ENCODE results near the gene TMEM161A.
"Not testable (repeated sequence)": the region's sequence is repeated elsewhere in the genome, so short reads cannot be mapped to it uniquely, and the experiment has no call there.

The TMEM161A gene

DNA sequence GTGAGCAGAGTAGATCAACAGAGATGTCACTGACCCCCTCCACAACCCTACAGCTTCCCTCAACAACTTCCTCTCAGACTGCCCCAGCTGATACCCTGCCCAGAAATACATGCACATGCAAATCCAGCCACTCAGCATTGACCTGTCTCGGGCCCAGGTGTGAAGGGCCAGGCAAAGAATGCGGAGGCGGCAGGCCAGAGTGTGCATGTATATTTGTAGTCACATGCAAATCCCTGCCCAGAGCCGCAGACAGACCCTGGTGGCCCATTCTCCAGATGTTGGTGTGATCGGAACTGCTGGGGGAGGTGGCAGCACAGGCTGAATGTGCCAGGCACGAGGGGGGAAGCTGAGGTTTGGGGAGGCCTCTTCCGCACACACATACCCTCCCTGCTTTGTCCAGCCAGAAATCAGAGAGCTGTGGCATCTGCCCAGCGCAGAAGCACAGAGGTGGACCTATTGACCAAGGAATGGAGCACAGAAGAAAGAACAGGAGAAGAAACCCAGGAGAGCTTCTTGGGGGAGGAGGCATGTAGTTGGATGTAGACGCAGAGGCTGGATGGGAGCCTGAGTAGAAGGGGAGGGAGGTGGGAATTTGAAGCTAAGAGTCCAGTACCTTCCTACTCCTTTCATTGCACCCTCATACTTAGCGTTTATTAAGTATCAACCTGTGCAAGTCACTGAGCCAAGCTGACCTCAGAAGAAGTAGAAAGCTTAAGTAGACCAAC lies 17.4 kb upstream of the TMEM161A start:
- DNase-seq (ENCODE audit: low read depth), result no peak

- no peak for DNase-seq (ENCODE audit: low read depth)
Measured at GRCh38 chr19:19154768-19155494, 16.7 kb upstream of the TMEM161A start.

- no peak for DNase-seq (ENCODE audit: low read depth)
Measured at GRCh38 chr19:19152668-19153384, 14.5 kb upstream of the TMEM161A start.

DNA sequence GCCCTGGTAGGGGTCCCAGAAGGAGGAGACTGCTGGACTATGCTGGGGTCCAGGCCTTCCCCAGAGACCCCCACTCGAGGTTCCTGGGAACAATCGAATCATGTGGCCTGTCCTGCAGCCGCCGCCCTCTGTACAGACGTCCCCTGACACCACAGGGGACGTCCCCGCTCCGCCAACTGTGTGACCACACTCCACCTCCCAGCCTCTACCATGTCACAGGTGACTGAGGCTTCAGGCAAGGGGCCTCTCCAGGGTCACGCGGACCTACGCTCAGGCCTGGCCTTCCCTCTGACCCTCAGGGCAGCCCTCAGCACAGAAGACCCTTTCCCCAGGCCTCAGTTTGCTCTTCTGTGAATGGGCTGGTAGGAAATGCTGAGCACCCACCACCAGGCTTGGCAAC lies 13.1 kb upstream of the TMEM161A start:
- no peak for DNase-seq (ENCODE audit: low read depth)

GRCh38 chr19:19149435-19149834 lies 11.2 kb upstream of the TMEM161A start:
- DNase-seq (ENCODE audit: low read depth), result no peak

DNA sequence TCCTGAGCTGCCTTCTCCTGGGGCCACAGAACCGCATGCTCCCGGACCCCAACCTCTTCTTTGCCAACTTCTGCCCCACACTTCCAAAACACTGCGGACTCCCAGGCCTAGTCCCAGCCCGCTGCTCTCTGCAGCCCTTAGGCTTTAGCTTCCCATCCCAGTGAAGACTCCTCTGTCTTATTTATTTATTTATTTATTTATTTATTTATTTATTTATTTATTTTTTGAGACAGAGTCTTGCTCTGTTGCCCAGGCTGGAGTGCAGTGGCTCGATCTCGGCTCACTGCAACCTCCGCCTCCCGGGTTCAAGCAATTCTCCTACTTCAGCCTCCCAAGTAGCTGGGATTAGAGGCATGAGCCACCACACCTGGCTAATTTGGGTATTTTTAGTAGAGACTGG lies 10.2 kb upstream of the TMEM161A start:
- DNase-seq (ENCODE audit: low read depth), result not testable (repeated sequence)

DNA sequence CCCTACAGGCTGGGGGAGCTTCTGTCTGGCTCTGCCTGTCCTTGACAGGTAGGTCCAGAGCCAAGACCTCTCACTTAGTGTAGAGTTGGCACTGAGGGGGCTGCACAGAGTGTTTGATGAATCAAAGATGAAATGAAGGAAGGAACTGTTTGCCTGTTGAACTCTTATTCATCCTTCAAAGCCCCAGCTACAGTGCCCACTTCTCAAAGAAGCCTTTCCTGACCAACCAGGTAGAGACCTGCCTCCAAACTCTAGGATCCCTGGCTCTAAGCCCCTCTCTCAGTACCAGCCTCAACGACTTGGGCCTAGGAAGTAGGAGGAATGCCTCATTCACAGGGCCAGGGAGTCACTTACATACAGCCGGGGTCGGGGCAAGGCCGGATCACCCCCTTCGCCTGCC lies 9.1 kb upstream of the TMEM161A start:
- no peak for DNase-seq (ENCODE audit: low read depth)

GRCh38 chr19:19146865-19147264 lies 8.6 kb upstream of the TMEM161A start:
- no peak for DNase-seq (ENCODE audit: low read depth)

GRCh38 chr19:19145684-19146608 lies 7.7 kb upstream of the TMEM161A start:
- peak; percentile 78 for DNase-seq (ENCODE audit: low read depth)

GRCh38 chr19:19145281-19145680 lies 7.0 kb upstream of the TMEM161A start:
- DNase-seq (ENCODE audit: low read depth), result no peak

DNA sequence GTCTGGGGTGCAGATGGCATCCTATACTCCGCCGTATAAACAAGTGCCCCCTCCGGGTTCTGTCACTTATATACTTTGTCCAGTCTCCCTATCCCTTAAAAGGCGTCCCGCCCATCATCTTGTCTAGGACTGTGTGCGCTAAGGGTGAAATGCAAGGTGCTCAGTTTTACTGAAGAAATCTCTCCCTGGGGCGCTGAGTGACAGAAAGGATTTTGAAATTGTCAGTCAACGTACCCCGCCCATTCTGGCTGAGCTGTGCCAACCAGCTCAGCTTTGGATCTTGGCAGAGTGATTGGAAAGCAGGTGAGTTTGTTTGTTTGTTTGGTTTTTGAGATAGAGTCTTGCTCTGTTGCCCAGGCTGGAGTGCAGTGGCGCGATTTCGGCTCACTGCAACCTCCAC lies 4.1 kb upstream of the TMEM161A start:
- DNase-seq (ENCODE audit: low read depth), result no peak

DNA sequence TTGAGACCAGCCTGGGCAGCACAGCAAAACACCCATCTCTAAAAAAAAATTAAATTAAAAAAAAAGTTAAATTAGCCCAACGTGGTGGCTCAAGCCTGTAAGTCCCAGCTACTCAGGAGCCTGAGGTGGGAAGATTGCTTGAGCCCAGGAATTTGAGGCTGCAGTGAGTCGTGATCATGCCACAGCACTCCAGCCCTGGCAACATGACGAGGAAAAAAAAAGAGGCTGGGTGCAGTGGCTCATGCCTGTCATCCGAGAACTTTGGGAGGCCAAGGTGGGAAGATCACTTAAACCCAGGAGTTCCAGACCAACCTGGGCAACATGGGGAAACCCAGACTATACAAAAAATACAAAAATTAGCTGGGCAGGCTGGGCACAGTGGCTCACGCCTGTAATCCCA lies 2.2 kb upstream of the TMEM161A start:
- DNase-seq (ENCODE audit: low read depth), result no peak

- no peak for DNase-seq (ENCODE audit: low read depth)
Measured at GRCh38 chr19:19139876-19140229, 1.6 kb upstream of the TMEM161A start.

DNA sequence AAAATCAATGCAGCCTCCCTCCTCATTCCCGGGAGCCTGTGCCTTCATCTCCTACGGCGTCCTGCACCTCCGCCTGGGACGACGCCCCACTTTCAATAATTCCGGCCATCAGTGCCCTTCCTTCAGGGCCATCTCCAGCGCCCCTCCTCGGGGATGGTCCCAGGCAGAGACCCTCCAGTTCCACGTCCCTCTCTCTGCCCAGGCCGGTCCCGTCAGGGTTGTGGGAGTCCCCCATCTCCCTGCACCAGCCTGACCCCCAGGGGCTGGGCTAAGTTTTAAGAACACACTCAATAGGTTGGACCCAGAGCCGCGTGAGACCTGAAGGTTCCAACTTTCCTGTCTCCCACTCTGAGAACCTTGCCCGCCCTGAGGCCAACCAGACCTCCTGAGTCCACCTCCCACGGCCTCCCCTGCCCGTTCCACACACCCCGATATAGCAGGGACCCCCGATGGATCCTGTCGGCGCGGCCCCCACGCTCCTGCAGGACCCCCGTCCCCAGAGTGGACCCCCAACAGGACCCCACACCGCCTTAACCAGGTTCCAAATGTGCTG lies 646 bp downstream of the TMEM161A start:
- no peak for DNase-seq (ENCODE audit: low read depth)

DNA sequence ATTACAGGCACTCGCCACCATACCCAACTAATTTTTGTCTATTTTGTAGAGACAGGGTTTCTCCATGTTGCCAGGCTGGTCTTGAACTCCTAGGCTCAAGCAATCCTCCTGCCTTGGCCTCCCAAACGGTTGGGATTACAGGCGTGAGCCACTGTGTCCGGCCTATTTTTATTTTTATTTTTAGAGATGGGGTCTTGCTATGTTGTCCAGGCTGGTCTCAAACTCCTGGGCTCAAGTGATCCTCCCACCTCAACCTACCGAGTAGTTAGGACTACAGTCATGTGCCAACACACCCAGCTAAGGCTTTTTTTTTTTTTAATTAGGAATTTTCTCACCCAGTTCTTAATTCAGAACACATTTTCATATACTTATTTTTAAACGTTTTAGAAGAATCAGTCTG lies 2.6 kb downstream of the TMEM161A start:
- DNase-seq (ENCODE audit: low read depth), result not testable (repeated sequence)

- DNase-seq (ENCODE audit: low read depth), result no peak
Measured at GRCh38 chr19:19134687-19135158, 3.6 kb downstream of the TMEM161A start.

DNA sequence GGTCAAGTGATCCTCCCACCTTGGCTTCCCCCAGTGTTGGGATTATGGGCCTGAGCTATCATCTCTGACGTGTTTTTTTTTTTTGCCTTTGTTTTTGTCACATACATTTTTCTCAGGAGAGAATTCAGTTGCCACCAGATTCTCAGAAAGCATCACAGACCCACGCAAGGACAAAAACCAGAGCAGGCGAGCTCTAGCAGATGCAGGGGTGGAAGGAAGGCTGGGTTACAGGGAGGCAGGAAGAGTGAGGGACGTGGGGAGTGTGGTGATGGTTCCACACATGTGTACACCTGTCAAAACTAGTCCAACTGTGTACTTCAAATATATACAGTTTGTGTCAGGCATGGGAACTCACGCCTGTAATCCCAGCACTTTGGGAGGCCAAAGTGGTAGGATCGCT lies 4.3 kb downstream of the TMEM161A start:
- no peak for DNase-seq (ENCODE audit: low read depth)

- DNase-seq (ENCODE audit: low read depth), result no peak
Measured at GRCh38 chr19:19132912-19133311, 5.4 kb downstream of the TMEM161A start.

GRCh38 chr19:19131989-19132388 lies 6.3 kb downstream of the TMEM161A start:
- DNase-seq (ENCODE audit: low read depth), result no peak

GRCh38 chr19:19126102-19126501 lies 12.2 kb downstream of the TMEM161A start:
- DNase-seq (ENCODE audit: low read depth), result no peak

GRCh38 chr19:19123386-19123785 lies 14.9 kb downstream of the TMEM161A start:
- no peak for DNase-seq (ENCODE audit: low read depth)

DNA sequence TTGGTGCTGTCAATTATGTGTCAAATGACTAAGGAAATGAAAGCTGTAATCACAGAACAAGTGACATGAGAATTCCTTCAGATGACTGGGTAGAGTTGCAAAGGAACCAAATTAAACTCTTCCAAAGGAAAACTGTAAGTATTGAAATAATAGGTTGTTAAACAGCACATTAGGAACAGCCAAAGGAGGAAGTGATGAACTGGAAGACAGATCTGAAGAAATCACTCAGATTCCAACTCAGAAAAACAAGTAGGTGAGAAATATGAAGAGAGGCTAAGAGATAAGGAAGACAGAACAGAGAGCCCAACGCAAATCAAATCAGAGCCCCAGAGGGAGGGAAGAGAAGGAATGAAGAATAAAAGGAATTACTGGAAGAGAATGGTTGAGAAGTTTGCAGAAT lies 15.4 kb downstream of the TMEM161A start:
- no peak for DNase-seq (ENCODE audit: low read depth)
